GM23338 (cell line): ENCODE data around the gene PCNX1. TPM values are rescaled to one million over a fixed set of nuclear protein-coding genes. Genes with fewer than 3 reads are reported as not detected.

Source experiments
- ATAC-seq: fragments of 200-7000 bp; cut with Tn5 transposase; 3 replicates; pipeline ENCODE4 v1.9.1; 2020
- DNase-seq: peaks from one replicate; pipeline ENCODE4 v3.0.0-alpha.2; 2015; ENCODE audit warnings: low spot score
- H2AFZ ChIP-seq: fragments of 200-600 bp; sonication (generic); 2 replicates; pipeline ENCODE4 v1.8.0; 2016; ENCODE audit warnings: antibody characterized with exemption, mild to moderate bottlenecking, moderate library complexity
- H3F3A ChIP-seq: fragments of 200-600 bp; sonication (generic); replicated peaks from 2 replicates; pipeline ENCODE4 v1.8.0; 2017; ENCODE audit warnings: antibody characterized with exemption, mixed run types, low read depth
- H3K27ac ChIP-seq: fragments of 200-600 bp; sonication (generic); 2 replicates; pipeline ENCODE4 v1.6.1; 2016; ENCODE audit warnings: low read depth
- H3K27me3 ChIP-seq: fragments of 200-600 bp; sonication (generic); 2 replicates; pipeline ENCODE4 v1.8.0; 2016; ENCODE audit warnings: mild to moderate bottlenecking, mixed run types, moderate library complexity; ENCODE audit not compliant: insufficient read depth
- H3K36me3 ChIP-seq: fragments of 200-600 bp; sonication (generic); 2 replicates; pipeline ENCODE4 v1.8.0; 2016; ENCODE audit warnings: mild to moderate bottlenecking; ENCODE audit not compliant: insufficient read depth
- H3K4me1 ChIP-seq: fragments of 200-600 bp; sonication (generic); 2 replicates; pipeline ENCODE4 v1.8.0; 2016; ENCODE audit warnings: mild to moderate bottlenecking, moderate library complexity; ENCODE audit not compliant: insufficient read depth
- H3K4me2 ChIP-seq: fragments of 200-600 bp; sonication (generic); 2 replicates; pipeline ENCODE4 v1.7.1; 2017; ENCODE audit warnings: mixed run types
- H3K4me3 ChIP-seq: fragments of 200-600 bp; sonication (generic); 2 replicates; pipeline ENCODE4 v1.6.1; 2016; ENCODE audit warnings: mixed run types
- H3K79me2 ChIP-seq: fragments of 200-600 bp; sonication (generic); replicated peaks from 2 replicates; pipeline ENCODE4 v1.8.0; 2017; ENCODE audit warnings: mild to moderate bottlenecking; ENCODE audit not compliant: insufficient read depth
- H3K9me2 ChIP-seq: fragments of 200-600 bp; sonication (generic); 2 replicates; pipeline ENCODE4 v1.8.0; 2017; ENCODE audit not compliant: insufficient read depth
- H4K20me1 ChIP-seq: fragments of 200-600 bp; sonication (generic); replicated peaks from 2 replicates; pipeline ENCODE4 v1.8.0; 2017; ENCODE audit warnings: mild to moderate bottlenecking; ENCODE audit not compliant: insufficient read depth
- H3K27ac Mint-ChIP-seq: 2 replicates; pipeline ENCODE4 v1.8.0; 2020; ENCODE audit warnings: inconsistent platforms, mild to moderate bottlenecking, moderate library complexity, mixed read lengths
- H3K27me3 Mint-ChIP-seq: 3 replicates; pipeline ENCODE4 v1.8.0; 2022; ENCODE audit warnings: low read depth, mild to moderate bottlenecking, moderate library complexity, mixed read lengths, inconsistent platforms; ENCODE audit not compliant: insufficient read depth, poor library complexity
- H3K36me3 Mint-ChIP-seq: 3 replicates; pipeline ENCODE4 v1.8.0; 2021; ENCODE audit warnings: low read depth, mild to moderate bottlenecking, inconsistent platforms, moderate library complexity, mixed read lengths
- H3K4me1 Mint-ChIP-seq: 3 replicates; pipeline ENCODE4 v1.8.0; 2020; ENCODE audit warnings: mild to moderate bottlenecking, inconsistent platforms, mixed read lengths
- H3K4me3 Mint-ChIP-seq: 3 replicates; pipeline ENCODE4 v1.8.0; 2021; ENCODE audit warnings: moderate library complexity, mild to moderate bottlenecking, inconsistent platforms, mixed read lengths
- H3K9me3 Mint-ChIP-seq: 3 replicates; pipeline ENCODE4 v1.8.0; 2020; ENCODE audit warnings: moderate library complexity, mild to moderate bottlenecking, inconsistent platforms, mixed read lengths
- CREB1 ChIP-seq: fragments of 250-450 bp; sonication (Bioruptor Pico); IDR thresholded peaks from 2 replicates; pipeline ENCODE4 v1.5.0; 2020; ENCODE audit warnings: low read depth, mild to moderate bottlenecking, moderate library complexity
- EZH2 ChIP-seq: fragments of 200-600 bp; sonication (generic); IDR thresholded peaks from one replicate; pipeline ENCODE4 v1.8.0; 2017; ENCODE audit warnings: antibody characterized with exemption, mild to moderate bottlenecking, low read depth; ENCODE audit not compliant: unreplicated experiment
- JUNB ChIP-seq: IDR thresholded peaks from one replicate; pipeline ENCODE4 v1.6.1; 2016; ENCODE audit warnings: antibody characterized with exemption; ENCODE audit not compliant: unreplicated experiment
- NANOG ChIP-seq: IDR thresholded peaks from 2 replicates; pipeline ENCODE4 v1.6.1; 2016; ENCODE audit warnings: antibody characterized with exemption, borderline replicate concordance
- POLR2AphosphoS5 ChIP-seq: IDR thresholded peaks from 2 replicates; pipeline ENCODE4 v1.6.1; 2016; ENCODE audit warnings: antibody characterized with exemption, low read depth
- ZNF114 ChIP-seq: fragments of 250-450 bp; sonication (Bioruptor Pico); IDR thresholded peaks from 2 replicates; pipeline ENCODE4 v1.5.0; 2020; ENCODE audit warnings: mild to moderate bottlenecking, moderate library complexity
- ZNF331 ChIP-seq: fragments of 250-450 bp; sonication (Bioruptor Pico); IDR thresholded peaks from 2 replicates; pipeline ENCODE4 v1.5.0; 2020; ENCODE audit warnings: low read depth, mild to moderate bottlenecking, moderate library complexity
- polyA plus RNA-seq: library from polyadenylated mRNA; unstranded; fragments of >200 nt; fragmentation: Nextera tagmentation; extraction: Ambion mirVana; gene quantifications from 2 replicates; pipeline ENCODE4 v1.2.1, GENCODE V29; 2016
- total RNA-seq: library from RNA; depleted of rRNA; stranded (reverse); fragments of >200 nt; shearing (Covaris generic); gene quantifications from 2 replicates; pipeline ENCODE4 v1.2.3, GENCODE V29; 2014
- TF ChIP-seq, protein P1 (sequence below): IDR thresholded peaks from 2 replicates; pipeline ENCODE4 v1.6.1; 2016; ENCODE audit warnings: antibody characterized with exemption
- TF ChIP-seq, protein P2 (sequence below), 2 experiments: fragments of 200-600 bp in 1 of 2; sonication (generic) in 1 of 2; conservative IDR thresholded peaks; 2 replicates each; pipeline versions ENCODE4 v1.5.1 to v1.6.1; 2016 to 2017; ENCODE audit warnings: antibody characterized with exemption in 2 of 2, low read depth in 2 of 2, mild to moderate bottlenecking in 2 of 2, moderate library complexity in 1 of 2
- TF ChIP-seq, protein P3 (sequence below): fragments of 250-450 bp; sonication (Bioruptor Pico); IDR thresholded peaks from 2 replicates; pipeline ENCODE4 v1.5.0; 2020; ENCODE audit warnings: mild to moderate bottlenecking, moderate library complexity
- TF ChIP-seq, protein P4 (sequence below): IDR thresholded peaks from one replicate; pipeline ENCODE4 v1.6.1; 2018; ENCODE audit warnings: antibody characterized with exemption; ENCODE audit not compliant: unreplicated experiment

The PCNX1 gene
- total and polyA plus RNA-seq, 2 experiments from 2014 or later, result 19.4 to 53.1 TPM

DNA sequence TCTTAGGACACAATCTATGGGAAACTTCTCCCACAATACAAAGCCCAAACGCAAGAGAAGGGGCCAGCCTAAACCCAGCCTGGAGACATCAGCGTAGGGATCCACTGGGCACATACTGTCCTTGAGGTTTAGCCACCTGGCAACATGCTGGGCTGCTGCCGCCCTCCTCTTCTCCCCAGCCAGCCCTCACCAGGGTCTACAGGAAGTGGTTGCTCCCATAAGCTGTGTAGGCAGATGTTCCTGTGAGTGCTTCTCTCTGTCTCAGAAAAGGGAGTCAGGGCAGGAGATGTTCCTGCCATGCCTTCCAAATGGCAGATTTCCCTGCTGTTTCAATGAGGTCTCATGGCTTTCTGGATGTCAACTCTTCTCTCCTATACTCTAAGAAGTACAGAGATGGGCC, 241.4 kb downstream of the PCNX1 start (continued):
- TF ChIP-seq, protein P1, sequence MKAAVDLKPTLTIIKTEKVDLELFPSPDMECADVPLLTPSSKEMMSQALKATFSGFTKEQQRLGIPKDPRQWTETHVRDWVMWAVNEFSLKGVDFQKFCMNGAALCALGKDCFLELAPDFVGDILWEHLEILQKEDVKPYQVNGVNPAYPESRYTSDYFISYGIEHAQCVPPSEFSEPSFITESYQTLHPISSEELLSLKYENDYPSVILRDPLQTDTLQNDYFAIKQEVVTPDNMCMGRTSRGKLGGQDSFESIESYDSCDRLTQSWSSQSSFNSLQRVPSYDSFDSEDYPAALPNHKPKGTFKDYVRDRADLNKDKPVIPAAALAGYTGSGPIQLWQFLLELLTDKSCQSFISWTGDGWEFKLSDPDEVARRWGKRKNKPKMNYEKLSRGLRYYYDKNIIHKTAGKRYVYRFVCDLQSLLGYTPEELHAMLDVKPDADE, result no peak
- TF ChIP-seq ZNF114 (CRISPR knock-in tag) (no peak), NANOG (no peak), ZNF331 (no peak)

DNA sequence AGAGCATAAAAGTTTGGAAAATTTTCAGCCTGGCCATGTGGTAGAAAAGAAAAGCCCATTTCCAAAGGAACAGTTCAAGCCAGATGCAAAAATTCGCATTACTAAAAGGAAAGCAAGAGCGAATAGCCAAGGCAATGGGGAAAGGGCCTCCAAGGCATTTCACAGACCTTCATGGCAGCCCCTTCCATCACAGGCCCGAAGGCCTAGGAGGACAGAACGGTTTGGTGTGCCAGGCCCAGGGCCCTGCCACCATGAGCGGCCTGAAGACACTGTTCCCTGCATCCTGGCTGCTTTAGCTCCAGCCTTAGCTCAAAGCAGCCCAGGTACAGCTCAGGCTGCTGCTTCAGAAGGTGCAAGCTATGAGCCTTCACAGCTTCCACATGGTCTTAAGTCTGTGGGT, 243.5 kb downstream of the PCNX1 start:
- Histone ChIP-seq H3F3A (no peaks in the 10 kb centered on the region), H3K4me3 (no peak overlapping the region), H3K79me2 (no peaks in the 10 kb centered on the region), H3K4me2 (no peak overlapping the region), H3K36me3 (0 out of 2 replicates have a peak, but pooled peaks cover 8% of the 10 kb centered on the region), H4K20me1 (no peaks in the 10 kb centered on the region), H3K4me1 (no peaks in the 10 kb centered on the region), H3K27ac (no peak overlapping the region), H3K9me2 (no peaks in the 10 kb centered on the region), H2AFZ (no peak overlapping the region), H3K27me3 (no peaks in the 10 kb centered on the region)
- Mint-ChIP-seq H3K36me3 (peaks cover 35% of the 10 kb centered on the region), H3K4me1 (no peaks in the 10 kb centered on the region), H3K4me3 (no peak overlapping the region), H3K27ac (no peak overlapping the region), H3K9me3 (peaks cover 62% of the 10 kb centered on the region), H3K27me3 (peaks cover 8% of the 10 kb centered on the region)
- ATAC-seq (no peak), DNase-seq (no peak)
- TF ChIP-seq ZNF114 (CRISPR knock-in tag) (no peak), NANOG (no peak), POLR2AphosphoS5 (no peak), EZH2 (no peak), CREB1 (CRISPR knock-in tag) (no peak), ZNF331 (no peak), JUNB (no peak)
- TF ChIP-seq, protein P2, sequence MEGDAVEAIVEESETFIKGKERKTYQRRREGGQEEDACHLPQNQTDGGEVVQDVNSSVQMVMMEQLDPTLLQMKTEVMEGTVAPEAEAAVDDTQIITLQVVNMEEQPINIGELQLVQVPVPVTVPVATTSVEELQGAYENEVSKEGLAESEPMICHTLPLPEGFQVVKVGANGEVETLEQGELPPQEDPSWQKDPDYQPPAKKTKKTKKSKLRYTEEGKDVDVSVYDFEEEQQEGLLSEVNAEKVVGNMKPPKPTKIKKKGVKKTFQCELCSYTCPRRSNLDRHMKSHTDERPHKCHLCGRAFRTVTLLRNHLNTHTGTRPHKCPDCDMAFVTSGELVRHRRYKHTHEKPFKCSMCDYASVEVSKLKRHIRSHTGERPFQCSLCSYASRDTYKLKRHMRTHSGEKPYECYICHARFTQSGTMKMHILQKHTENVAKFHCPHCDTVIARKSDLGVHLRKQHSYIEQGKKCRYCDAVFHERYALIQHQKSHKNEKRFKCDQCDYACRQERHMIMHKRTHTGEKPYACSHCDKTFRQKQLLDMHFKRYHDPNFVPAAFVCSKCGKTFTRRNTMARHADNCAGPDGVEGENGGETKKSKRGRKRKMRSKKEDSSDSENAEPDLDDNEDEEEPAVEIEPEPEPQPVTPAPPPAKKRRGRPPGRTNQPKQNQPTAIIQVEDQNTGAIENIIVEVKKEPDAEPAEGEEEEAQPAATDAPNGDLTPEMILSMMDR (conservative IDR thresholded peaks at IDR 0.05; ENCODE audit: low read depth in 2 of 2), result no peak
- TF ChIP-seq, protein P3, sequence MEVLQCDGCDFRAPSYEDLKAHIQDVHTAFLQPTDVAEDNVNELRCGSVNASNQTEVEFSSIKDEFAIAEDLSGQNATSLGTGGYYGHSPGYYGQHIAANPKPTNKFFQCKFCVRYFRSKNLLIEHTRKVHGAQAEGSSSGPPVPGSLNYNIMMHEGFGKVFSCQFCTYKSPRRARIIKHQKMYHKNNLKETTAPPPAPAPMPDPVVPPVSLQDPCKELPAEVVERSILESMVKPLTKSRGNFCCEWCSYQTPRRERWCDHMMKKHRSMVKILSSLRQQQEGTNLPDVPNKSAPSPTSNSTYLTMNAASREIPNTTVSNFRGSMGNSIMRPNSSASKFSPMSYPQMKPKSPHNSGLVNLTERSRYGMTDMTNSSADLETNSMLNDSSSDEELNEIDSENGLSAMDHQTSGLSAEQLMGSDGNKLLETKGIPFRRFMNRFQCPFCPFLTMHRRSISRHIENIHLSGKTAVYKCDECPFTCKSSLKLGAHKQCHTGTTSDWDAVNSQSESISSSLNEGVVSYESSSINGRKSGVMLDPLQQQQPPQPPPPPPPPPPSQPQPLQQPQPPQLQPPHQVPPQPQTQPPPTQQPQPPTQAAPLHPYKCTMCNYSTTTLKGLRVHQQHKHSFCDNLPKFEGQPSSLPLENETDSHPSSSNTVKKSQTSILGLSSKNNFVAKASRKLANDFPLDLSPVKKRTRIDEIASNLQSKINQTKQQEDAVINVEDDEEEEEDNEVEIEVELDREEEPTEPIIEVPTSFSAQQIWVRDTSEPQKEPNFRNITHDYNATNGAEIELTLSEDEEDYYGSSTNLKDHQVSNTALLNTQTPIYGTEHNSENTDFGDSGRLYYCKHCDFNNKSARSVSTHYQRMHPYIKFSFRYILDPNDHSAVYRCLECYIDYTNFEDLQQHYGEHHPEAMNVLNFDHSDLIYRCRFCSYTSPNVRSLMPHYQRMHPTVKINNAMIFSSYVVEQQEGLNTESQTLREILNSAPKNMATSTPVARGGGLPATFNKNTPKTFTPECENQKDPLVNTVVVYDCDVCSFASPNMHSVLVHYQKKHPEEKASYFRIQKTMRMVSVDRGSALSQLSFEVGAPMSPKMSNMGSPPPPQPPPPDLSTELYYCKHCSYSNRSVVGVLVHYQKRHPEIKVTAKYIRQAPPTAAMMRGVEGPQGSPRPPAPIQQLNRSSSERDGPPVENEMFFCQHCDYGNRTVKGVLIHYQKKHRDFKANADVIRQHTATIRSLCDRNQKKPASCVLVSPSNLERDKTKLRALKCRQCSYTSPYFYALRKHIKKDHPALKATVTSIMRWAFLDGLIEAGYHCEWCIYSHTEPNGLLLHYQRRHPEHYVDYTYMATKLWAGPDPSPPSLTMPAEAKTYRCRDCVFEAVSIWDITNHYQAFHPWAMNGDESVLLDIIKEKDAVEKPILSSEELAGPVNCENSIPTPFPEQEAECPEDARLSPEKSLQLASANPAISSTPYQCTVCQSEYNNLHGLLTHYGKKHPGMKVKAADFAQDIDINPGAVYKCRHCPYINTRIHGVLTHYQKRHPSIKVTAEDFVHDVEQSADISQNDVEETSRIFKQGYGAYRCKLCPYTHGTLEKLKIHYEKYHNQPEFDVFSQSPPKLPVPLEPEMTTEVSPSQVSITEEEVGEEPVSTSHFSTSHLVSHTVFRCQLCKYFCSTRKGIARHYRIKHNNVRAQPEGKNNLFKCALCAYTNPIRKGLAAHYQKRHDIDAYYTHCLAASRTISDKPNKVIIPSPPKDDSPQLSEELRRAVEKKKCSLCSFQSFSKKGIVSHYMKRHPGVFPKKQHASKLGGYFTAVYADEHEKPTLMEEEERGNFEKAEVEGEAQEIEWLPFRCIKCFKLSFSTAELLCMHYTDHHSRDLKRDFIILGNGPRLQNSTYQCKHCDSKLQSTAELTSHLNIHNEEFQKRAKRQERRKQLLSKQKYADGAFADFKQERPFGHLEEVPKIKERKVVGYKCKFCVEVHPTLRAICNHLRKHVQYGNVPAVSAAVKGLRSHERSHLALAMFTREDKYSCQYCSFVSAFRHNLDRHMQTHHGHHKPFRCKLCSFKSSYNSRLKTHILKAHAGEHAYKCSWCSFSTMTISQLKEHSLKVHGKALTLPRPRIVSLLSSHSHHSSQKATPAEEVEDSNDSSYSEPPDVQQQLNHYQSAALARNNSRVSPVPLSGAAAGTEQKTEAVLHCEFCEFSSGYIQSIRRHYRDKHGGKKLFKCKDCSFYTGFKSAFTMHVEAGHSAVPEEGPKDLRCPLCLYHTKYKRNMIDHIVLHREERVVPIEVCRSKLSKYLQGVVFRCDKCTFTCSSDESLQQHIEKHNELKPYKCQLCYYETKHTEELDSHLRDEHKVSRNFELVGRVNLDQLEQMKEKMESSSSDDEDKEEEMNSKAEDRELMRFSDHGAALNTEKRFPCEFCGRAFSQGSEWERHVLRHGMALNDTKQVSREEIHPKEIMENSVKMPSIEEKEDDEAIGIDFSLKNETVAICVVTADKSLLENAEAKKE (CRISPR knock-in tag), result no peak
- TF ChIP-seq, protein P4, sequence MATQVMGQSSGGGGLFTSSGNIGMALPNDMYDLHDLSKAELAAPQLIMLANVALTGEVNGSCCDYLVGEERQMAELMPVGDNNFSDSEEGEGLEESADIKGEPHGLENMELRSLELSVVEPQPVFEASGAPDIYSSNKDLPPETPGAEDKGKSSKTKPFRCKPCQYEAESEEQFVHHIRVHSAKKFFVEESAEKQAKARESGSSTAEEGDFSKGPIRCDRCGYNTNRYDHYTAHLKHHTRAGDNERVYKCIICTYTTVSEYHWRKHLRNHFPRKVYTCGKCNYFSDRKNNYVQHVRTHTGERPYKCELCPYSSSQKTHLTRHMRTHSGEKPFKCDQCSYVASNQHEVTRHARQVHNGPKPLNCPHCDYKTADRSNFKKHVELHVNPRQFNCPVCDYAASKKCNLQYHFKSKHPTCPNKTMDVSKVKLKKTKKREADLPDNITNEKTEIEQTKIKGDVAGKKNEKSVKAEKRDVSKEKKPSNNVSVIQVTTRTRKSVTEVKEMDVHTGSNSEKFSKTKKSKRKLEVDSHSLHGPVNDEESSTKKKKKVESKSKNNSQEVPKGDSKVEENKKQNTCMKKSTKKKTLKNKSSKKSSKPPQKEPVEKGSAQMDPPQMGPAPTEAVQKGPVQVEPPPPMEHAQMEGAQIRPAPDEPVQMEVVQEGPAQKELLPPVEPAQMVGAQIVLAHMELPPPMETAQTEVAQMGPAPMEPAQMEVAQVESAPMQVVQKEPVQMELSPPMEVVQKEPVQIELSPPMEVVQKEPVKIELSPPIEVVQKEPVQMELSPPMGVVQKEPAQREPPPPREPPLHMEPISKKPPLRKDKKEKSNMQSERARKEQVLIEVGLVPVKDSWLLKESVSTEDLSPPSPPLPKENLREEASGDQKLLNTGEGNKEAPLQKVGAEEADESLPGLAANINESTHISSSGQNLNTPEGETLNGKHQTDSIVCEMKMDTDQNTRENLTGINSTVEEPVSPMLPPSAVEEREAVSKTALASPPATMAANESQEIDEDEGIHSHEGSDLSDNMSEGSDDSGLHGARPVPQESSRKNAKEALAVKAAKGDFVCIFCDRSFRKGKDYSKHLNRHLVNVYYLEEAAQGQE, result no peak
- TF ChIP-seq, protein P1, result no peak
